ENCODE data around the gene PPP1R1B. TPM values are rescaled to one million over a fixed set of nuclear protein-coding genes. Genes with fewer than 3 reads are reported as not detected.

The PPP1R1B gene
- total RNA-seq, 1 donor from 2014 or later: not detected

DNA sequence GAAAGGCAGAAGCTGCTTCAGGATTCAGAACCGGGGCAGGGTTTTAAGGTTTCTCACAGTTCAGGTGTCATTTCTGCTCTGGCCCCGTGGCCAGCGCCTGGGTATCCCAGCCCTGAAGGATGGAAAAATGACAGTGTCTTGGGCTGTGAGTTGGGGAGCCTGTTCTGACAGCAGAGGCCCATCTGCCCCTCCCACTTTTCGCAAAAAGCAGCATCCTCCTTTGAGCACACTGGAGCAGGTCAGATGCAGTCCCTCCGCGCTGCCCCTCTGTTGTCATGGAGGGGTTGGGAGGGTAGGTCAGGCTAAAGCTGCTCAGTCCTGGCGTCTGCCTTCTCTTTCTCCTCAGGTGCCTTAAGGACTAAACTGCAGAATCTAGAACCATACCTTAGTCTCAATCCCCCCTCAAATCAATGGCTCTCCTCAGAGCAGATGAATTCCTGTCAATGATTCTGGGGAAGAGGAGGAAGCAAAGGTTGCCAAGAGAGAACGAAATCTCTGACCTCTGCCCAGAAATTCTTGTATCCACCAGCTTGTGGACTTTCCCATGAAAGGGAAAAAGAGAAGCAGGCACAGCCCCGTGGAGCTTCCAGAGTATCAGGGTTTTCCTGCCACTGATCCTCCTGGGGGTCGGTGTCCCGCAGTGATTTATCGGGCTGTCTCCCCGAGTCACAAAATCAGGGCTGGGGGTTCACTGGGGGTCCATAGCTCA lies 26.3 kb upstream of the PPP1R1B start:
- intact Hi-C loops (cut with micrococcal nuclease): no loop called here

DNA sequence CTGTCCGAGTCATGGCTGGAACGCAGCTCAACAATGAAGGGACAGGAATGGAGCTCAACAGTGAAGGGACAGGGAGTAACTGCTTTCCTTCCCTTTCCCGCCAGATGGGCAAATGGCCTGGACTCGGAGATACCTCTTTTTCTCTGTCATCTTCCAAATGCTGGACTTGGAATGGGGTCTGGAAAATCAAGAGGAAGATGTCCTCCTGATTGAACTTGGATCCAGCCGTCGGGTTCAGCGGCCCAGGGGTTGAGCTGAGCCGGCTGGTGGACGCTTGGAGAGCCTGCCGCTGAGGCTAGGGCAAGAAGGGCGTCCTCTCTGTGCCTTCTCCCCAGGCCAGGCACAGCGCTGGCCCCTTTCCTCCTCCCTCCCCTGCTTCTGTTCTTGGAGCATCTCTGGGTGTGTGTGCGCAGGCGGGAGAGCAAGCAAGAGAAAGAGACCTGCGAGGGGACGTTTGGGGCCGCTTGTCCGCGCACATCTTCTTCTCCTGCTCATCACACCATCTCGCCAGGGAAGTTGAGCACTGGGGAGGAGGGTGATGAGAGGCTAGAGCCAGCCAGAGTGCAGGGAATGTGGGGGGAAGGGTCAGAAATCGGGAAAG lies 25.7 kb upstream of the PPP1R1B start:
- intact Hi-C loops (cut with micrococcal nuclease): no loop called here

DNA sequence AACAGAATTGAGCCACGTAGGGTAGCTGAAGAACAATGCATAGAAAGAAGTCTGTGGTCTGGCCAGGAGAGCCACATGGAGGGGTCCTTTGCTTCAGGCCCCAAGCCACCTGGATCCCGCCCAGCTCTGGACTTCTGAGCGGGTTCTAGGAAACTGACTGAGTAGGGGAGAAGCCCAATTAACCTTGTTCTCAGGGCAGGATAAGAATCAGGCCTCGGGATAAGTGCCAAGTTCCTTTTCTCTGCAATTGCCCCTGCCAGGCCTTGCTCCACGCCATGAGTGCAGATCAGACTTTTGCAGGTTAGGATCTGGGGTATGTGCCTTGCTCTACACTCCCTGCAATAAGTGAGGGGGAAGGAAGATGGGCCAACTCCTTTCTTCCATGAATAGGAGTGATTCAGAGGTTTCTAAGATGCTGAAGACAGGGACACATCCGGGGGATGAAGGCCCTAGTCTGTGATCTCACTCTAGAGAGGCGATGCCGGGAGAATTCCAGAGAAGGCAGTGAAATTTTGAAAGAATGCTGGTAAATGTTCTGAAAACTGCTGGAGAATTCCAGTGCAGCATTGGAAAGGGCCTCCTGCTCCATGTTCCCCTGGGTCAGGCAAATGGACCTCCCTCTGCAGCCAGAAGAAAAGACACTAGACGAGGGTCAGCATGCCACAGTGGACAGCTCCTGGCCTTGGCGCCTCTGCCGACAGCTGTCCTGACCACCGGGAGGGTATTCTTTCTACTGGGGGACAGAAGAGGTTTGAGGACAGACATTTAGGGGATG lies 24.8 kb upstream of the PPP1R1B start:
- intact Hi-C loops (cut with micrococcal nuclease): no loop called here

GRCh38 chr17:39602533-39603303 lies 24.0 kb upstream of the PPP1R1B start:
- intact Hi-C loops (cut with micrococcal nuclease): no loop called here

GRCh38 chr17:39603304-39604016 lies 23.3 kb upstream of the PPP1R1B start:
- intact Hi-C loops (cut with micrococcal nuclease): no loop called here

GRCh38 chr17:39604911-39605491 lies 21.8 kb upstream of the PPP1R1B start:
- intact Hi-C loops (cut with micrococcal nuclease): no loop called here

- intact Hi-C loops (cut with micrococcal nuclease): no loop called here
Observed at GRCh38 chr17:39605492-39606433, 21.0 kb upstream of the PPP1R1B start.

GRCh38 chr17:39606434-39607056 lies 20.2 kb upstream of the PPP1R1B start:
- intact Hi-C loops (cut with micrococcal nuclease): no loop called here

DNA sequence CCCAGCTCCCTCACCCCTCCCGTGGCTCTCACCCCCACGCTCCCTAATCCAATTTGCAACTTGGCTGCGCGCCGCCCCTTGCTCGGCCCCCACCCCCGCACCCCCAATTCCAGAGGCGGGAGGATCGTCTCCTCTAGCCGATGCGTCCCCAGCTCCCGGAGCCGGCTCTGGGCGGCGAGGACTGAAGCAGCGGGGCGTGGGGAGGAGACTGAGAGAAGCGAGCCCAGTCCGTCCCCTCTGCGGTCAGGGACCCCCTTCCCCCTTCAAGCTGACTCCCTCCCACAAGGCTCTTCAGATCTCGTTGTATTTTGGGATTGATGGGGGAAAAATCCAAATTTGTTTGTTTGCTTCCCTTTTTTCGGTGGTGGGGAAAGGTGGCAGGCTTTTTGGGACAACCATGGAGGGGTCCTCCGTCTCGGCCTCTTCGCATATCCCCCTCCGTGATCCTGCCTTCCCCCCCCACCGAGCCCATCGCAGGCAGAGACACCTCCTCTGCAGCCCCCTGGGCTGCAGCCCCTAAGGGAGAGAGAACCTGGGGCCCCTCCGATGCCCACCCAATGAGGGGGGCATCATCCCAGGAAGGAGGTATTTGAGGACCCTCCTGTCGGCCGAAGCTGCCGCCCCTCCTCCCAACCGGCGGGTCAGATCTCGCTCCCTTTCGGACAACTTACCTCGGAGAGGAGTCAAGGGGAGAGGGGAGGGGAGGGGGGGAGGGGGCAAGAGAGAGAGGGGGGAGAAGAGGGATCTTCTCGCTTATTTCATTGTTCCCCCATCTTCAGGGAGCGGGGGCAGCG lies 19.5 kb upstream of the PPP1R1B start:
- intact Hi-C loops (cut with micrococcal nuclease): no loop called here

DNA sequence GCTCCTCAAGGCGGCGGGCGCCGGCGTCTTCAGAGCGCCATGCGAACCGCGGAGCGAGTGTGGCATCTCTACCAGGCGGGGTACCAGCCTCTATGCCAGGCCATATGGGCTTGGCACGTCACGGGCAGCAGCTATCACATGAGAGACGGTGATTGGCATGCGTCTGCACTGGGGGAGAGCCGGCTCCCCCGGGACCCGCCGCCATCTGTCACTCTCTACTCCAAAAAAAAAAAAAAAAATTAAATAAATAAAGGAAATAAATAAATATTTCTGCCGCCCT lies 19.0 kb upstream of the PPP1R1B start, which contains the start of gene NEUROD2:
NEUROD2 (minus strand) TSS at position 70 of the 280 bp plus-strand sequence. CDS start 1,321 bp downstream, outside the sequence.
- intact Hi-C loops (cut with micrococcal nuclease): no loop called here

GRCh38 chr17:39608142-39608981 lies 18.4 kb upstream of the PPP1R1B start:
- intact Hi-C loops (cut with micrococcal nuclease): no loop called here

- intact Hi-C loops (cut with micrococcal nuclease): no loop called here
Observed at GRCh38 chr17:39609416-39610025, 17.2 kb upstream of the PPP1R1B start.

- intact Hi-C loops (cut with micrococcal nuclease): no loop called here
Observed at GRCh38 chr17:39611401-39612112, 15.2 kb upstream of the PPP1R1B start.

- intact Hi-C loops (cut with micrococcal nuclease): no loop called here
Observed at GRCh38 chr17:39612291-39612894, 14.4 kb upstream of the PPP1R1B start.

- intact Hi-C loops (cut with micrococcal nuclease): no loop called here
Observed at GRCh38 chr17:39612935-39613464, 13.8 kb upstream of the PPP1R1B start.
